IMR-90 (cell line): ENCODE results near the gene TSPEAR. TPM values are rescaled to one million over a fixed set of nuclear protein-coding genes. Genes with fewer than 3 reads are reported as not detected.

Source experiments
- ATAC-seq: fragments of 200-7000 bp; cut with Tn5 transposase; 2 replicates; pipeline ENCODE4 v1.9.1; 2020; ENCODE audit warnings: low read depth, mild to moderate bottlenecking, moderate library complexity
- BruUV-seq: library from RNA; stranded (reverse); fragments of 400-500 nt; replicated peaks from 2 replicates; lab custom pipeline; 2021; lab: Mats Ljungman, UMichigan
- CTCF ChIA-PET: fragments of 300-600 bp; formaldehyde crosslinking; extraction: SDS; loops from one replicate; lab custom pipeline; 2021; ENCODE audit warnings: antibody characterized with exemption; lab: Yijun Ruan, JAX
- POLR2A ChIA-PET: fragments of 300-600 bp; sonication (Branson Sonifier 250); formaldehyde crosslinking; loops from one replicate; lab custom pipeline; 2022; ENCODE audit warnings: antibody characterized with exemption; ENCODE audit not compliant: unreplicated experiment; lab: Charles Lee
- DNase-seq: peaks from one replicate; pipeline ENCODE4 v3.0.0; 2013
- H2AFZ ChIP-seq: replicated peaks from 2 replicates; pipeline ENCODE3; 2013; ENCODE audit warnings: low read length, mild to moderate bottlenecking; ENCODE audit not compliant: poor library complexity
- H2AK5ac ChIP-seq: 2 replicates; pipeline ENCODE4 v1.6.1; 2013; ENCODE audit warnings: low read depth, low read length, inconsistent platforms
- H2AK9ac ChIP-seq: replicated peaks from 2 replicates; pipeline ENCODE3; 2013; ENCODE audit warnings: mild to moderate bottlenecking, low read depth, low read length, moderate library complexity; ENCODE audit not compliant: poor library complexity
- H2BK120ac ChIP-seq: 2 replicates; pipeline ENCODE4 v1.6.1; 2013; ENCODE audit warnings: low read depth, low read length, inconsistent platforms
- H2BK15ac ChIP-seq: 3 replicates; pipeline ENCODE4 v1.6.1; 2013; ENCODE audit warnings: low read depth, low read length, inconsistent platforms
- H2BK20ac ChIP-seq: 2 replicates; pipeline ENCODE4 v1.6.1; 2013; ENCODE audit warnings: low read depth, mild to moderate bottlenecking, inconsistent platforms, low read length, moderate library complexity
- H2BK5ac ChIP-seq: 2 replicates; pipeline ENCODE4 v1.6.1; 2013; ENCODE audit warnings: mild to moderate bottlenecking, low read depth, low read length, inconsistent platforms; ENCODE audit not compliant: poor library complexity, severe bottlenecking
- H3K14ac ChIP-seq: replicated peaks from 2 replicates; pipeline ENCODE4 v1.6.1; 2013; ENCODE audit warnings: low read depth, low read length, inconsistent platforms
- H3K18ac ChIP-seq: 2 replicates; pipeline ENCODE4 v1.6.1; 2013; ENCODE audit warnings: low read depth, low read length, control low read depth
- H3K23ac ChIP-seq: 2 replicates; pipeline ENCODE4 v1.6.1; 2013; ENCODE audit warnings: low read depth, low read length, inconsistent platforms
- H3K27ac ChIP-seq: 2 replicates; pipeline ENCODE4 v1.5.1; 2013; ENCODE audit warnings: mild to moderate bottlenecking, control low read depth, low read length; ENCODE audit not compliant: insufficient read depth
- H3K27me3 ChIP-seq: 2 replicates; pipeline ENCODE4 v1.6.1; 2013; ENCODE audit warnings: low read length; ENCODE audit not compliant: control insufficient read depth, insufficient read depth
- H3K36me3 ChIP-seq: 2 replicates; pipeline ENCODE4 v1.6.1; 2013; ENCODE audit warnings: low read length, mixed read lengths; ENCODE audit not compliant: control insufficient read depth, insufficient read depth
- H3K4ac ChIP-seq: 2 replicates; pipeline ENCODE4 v1.6.1; 2013; ENCODE audit warnings: low read depth, low read length, inconsistent platforms
- H3K4me1 ChIP-seq: 2 replicates; pipeline ENCODE4 v1.6.1; 2013; ENCODE audit warnings: low read length, mixed read lengths; ENCODE audit not compliant: control insufficient read depth, insufficient read depth
- H3K4me2 ChIP-seq: 2 replicates; pipeline ENCODE4 v1.6.1; 2013; ENCODE audit warnings: low read depth, mild to moderate bottlenecking, control low read depth, low read length, moderate library complexity
- H3K4me3 ChIP-seq: 2 replicates; pipeline ENCODE4 v1.5.1; 2013; ENCODE audit warnings: low read depth, mild to moderate bottlenecking, control low read depth, low read length, moderate library complexity; ENCODE audit not compliant: insufficient read depth
- H3K56ac ChIP-seq: 2 replicates; pipeline ENCODE4 v1.6.1; 2013; ENCODE audit warnings: low read length, inconsistent platforms; ENCODE audit not compliant: insufficient read depth; ENCODE audit errors: extremely low read depth
- H3K79me1 ChIP-seq, 2 experiments: 2 replicates each; pipeline ENCODE4 v1.6.1; 2013; ENCODE audit warnings: low read length in 2 of 2, inconsistent platforms in 1 of 2, low read depth in 1 of 2
- H3K9ac ChIP-seq: 2 replicates; pipeline ENCODE4 v1.6.1; 2013; ENCODE audit warnings: low read depth, low read length, control low read depth
- H3K9me1 ChIP-seq: 2 replicates; pipeline ENCODE4 v1.6.1; 2013; ENCODE audit warnings: low read length, inconsistent platforms; ENCODE audit not compliant: insufficient read depth
- H3K9me3 ChIP-seq: 2 replicates; pipeline ENCODE4 v1.6.1; 2013; ENCODE audit warnings: low read length; ENCODE audit not compliant: control insufficient read depth, insufficient read depth
- H4K20me1 ChIP-seq: 2 replicates; pipeline ENCODE4 v1.6.1; 2013; ENCODE audit warnings: low read length, inconsistent platforms; ENCODE audit not compliant: insufficient read depth
- H4K5ac ChIP-seq: 2 replicates; pipeline ENCODE4 v1.6.1; 2013; ENCODE audit warnings: mild to moderate bottlenecking, low read depth, low read length, control low read depth
- H4K8ac ChIP-seq, 2 experiments: 2 replicates each; pipeline ENCODE4 v1.6.1; 2013; ENCODE audit warnings: low read depth in 2 of 2, low read length in 2 of 2, control low read depth in 1 of 2, inconsistent platforms in 1 of 2
- H4K91ac ChIP-seq: 2 replicates; pipeline ENCODE4 v1.6.1; 2013; ENCODE audit warnings: low read depth, low read length, inconsistent platforms; ENCODE audit not compliant: insufficient read depth
- BHLHE40 ChIP-seq: fragments of 150-350 bp; IDR thresholded peaks from 2 replicates; pipeline ENCODE4 v1.6.1; 2016; ENCODE audit warnings: mild to moderate bottlenecking, low read depth, low read length
- CEBPB ChIP-seq: IDR thresholded peaks from 2 replicates; pipeline ENCODE4 v1.6.1; 2012; ENCODE audit warnings: low read depth, low read length, improper control_type of control experiment
- CHD1 ChIP-seq: IDR thresholded peaks from 2 replicates; pipeline ENCODE4 v1.6.1; 2012; ENCODE audit warnings: low read depth, low read length, improper control_type of control experiment
- FOS ChIP-seq: fragments of 150-350 bp; IDR thresholded peaks from 2 replicates; pipeline ENCODE4 v1.6.1; 2016; ENCODE audit warnings: low read depth, low read length
- MAFK ChIP-seq: IDR thresholded peaks from 2 replicates; pipeline ENCODE4 v1.6.1; 2012; ENCODE audit warnings: low read depth, low read length, improper control_type of control experiment
- MAZ ChIP-seq: IDR thresholded peaks from 2 replicates; pipeline ENCODE4 v1.6.1; 2012; ENCODE audit warnings: low read depth, mild to moderate bottlenecking, low read length, improper control_type of control experiment, moderate library complexity, borderline replicate concordance
- MXI1 ChIP-seq: IDR thresholded peaks from 2 replicates; pipeline ENCODE4 v1.6.1; 2012; ENCODE audit warnings: low read depth, mild to moderate bottlenecking, low read length, moderate library complexity, borderline replicate concordance
- NFE2L2 ChIP-seq: fragments of 150-350 bp; IDR thresholded peaks from 2 replicates; pipeline ENCODE4 v1.6.1; 2016; ENCODE audit warnings: low read depth, mild to moderate bottlenecking, low read length
- POLR2A ChIP-seq: IDR thresholded peaks from 2 replicates; pipeline ENCODE4 v1.6.1; 2012; ENCODE audit warnings: mild to moderate bottlenecking, low read depth, low read length
- RAD21 ChIP-seq: IDR thresholded peaks from 2 replicates; pipeline ENCODE4 v1.6.1; 2012; ENCODE audit warnings: low read length, improper control_type of control experiment
- RCOR1 ChIP-seq: IDR thresholded peaks from 2 replicates; pipeline ENCODE4 v1.6.1; 2012; ENCODE audit warnings: mild to moderate bottlenecking, low read length, improper control_type of control experiment; ENCODE audit not compliant: insufficient replicate concordance
- RFX5 ChIP-seq: IDR thresholded peaks from 2 replicates; pipeline ENCODE4 v1.8.0; 2012; ENCODE audit warnings: low read depth, mild to moderate bottlenecking, low read length, moderate library complexity
- SMC3 ChIP-seq: fragments of 150-350 bp; IDR thresholded peaks from 2 replicates; pipeline ENCODE4 v1.6.1; 2016; ENCODE audit warnings: low read depth, mild to moderate bottlenecking, antibody characterized with exemption, low read length, moderate library complexity
- WGBS, 2 experiments: methylation state at CpG; one replicate each; pipeline versions ENCODE4 v1.1.5 to v1.1.7; 2013; ENCODE audit warnings: missing lambda C conversion rate in 2 of 2; ENCODE audit not compliant: insufficient read length in 1 of 2; ENCODE audit errors: extremely low coverage in 2 of 2; 5-methylcytosine and 5-hydroxymethylcytosine counted together
- dilution Hi-C: fragments of 300-500 bp; cut with HindIII; formaldehyde crosslinking; loops from one replicate; pipeline ENCODE4 v1.14.3; 2018; ENCODE audit warnings: low sequenced_read_pairs; ENCODE audit not compliant: unreplicated experiment
- in situ Hi-C: fragments of 300-500 bp; cut with MboI; formaldehyde crosslinking; loops from 3 replicates; pipeline ENCODE4 v1.14.3; 2019; ENCODE audit warnings: low sequenced_read_pairs, inconsistent platforms, mixed read lengths
- intact Hi-C: fragments of 100-400 bp; cut with micrococcal nuclease; formaldehyde crosslinking; loops from 2 replicates; pipeline ENCODE4 v1.10.0; 2022
- polyA plus RNA-seq, 3 experiments: library from polyadenylated mRNA; depleted of rRNA; stranded (reverse); fragments of >200 nt; gene quantifications; 2 replicates each; pipeline ENCODE4 v1.2.3, GENCODE V29; 2012; ENCODE audit warnings: low replicate concordance in 1 of 3
- total RNA-seq: library from RNA; depleted of rRNA; stranded (reverse); fragments of >200 nt; gene quantifications from 2 replicates; pipeline ENCODE4 v1.2.3, GENCODE V29; 2012
- TF ChIP-seq, protein P1 (sequence below): fragments of 150-350 bp; IDR thresholded peaks from 2 replicates; pipeline ENCODE4 v1.6.1; 2017; ENCODE audit warnings: mild to moderate bottlenecking, antibody characterized with exemption, low read length, low read depth
- TF ChIP-seq, protein P2 (sequence below): fragments of 150-350 bp; IDR thresholded peaks from 2 replicates; pipeline ENCODE4 v1.6.1; 2016; ENCODE audit warnings: low read depth, mild to moderate bottlenecking, low read length, moderate library complexity, borderline replicate concordance
- TF ChIP-seq, protein P3 (sequence below): conservative IDR thresholded peaks from 2 replicates; pipeline ENCODE4 v1.5.1; 2012; ENCODE audit warnings: mild to moderate bottlenecking, low read depth, low read length, improper control_type of control experiment

The TSPEAR gene
- total and polyA plus RNA-seq, 2 of the 4 experiments (the other 2 are of a cell fraction): not detected

DNA sequence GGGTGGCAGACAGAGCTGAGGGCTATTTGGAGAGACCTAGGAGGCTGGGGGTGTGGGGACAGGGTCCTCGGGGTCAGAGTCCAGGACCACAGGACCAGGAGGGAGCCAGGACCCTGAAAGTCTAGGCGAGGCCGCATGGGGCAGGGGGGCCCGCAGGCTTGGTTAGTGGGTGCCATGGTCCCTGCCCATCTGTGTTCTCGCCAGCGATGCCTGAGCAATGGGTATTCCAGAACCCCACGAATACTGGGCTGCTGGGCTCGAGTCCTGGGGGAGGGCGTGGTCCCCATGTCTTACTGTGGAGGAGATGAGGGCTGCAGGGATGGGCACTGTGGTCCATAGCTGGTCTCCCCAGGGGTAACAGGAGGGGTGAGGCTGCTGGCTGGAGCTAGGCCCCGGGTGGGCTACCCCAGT lies 121.1 kb downstream of the TSPEAR start:
- H3K14ac ChIP-seq: no peak overlapping the region
- H2BK120ac ChIP-seq: no peak overlapping the region
- ATAC-seq (no peak), DNase-seq (no peak)
- no peaks in the 10 kb centered on the region for H3K9me1 ChIP-seq
- H3K9me3 ChIP-seq: no peaks in the 10 kb centered on the region; the same call in 1 of the 2 replicates
- no peaks in the 10 kb centered on the region for H3K36me3 ChIP-seq
- H2BK5ac ChIP-seq: no peak overlapping the region
- in situ Hi-C loops (no loop called here), dilution Hi-C loops (no loop called here), intact Hi-C loops (no loop called here)
- no TSS peak for BruUV-seq
- H2BK15ac ChIP-seq: no peak overlapping the region
- no peak for TF ChIP-seq RAD21
- no peak for TF ChIP-seq MAFK
- TF ChIP-seq CHD1: no peak
- no peak for TF ChIP-seq NFE2L2
- TF ChIP-seq POLR2A: no peak
- TF ChIP-seq, protein P1, sequence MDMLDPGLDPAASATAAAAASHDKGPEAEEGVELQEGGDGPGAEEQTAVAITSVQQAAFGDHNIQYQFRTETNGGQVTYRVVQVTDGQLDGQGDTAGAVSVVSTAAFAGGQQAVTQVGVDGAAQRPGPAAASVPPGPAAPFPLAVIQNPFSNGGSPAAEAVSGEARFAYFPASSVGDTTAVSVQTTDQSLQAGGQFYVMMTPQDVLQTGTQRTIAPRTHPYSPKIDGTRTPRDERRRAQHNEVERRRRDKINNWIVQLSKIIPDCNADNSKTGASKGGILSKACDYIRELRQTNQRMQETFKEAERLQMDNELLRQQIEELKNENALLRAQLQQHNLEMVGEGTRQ: no peak
- TF ChIP-seq CEBPB: no peak
- TF ChIP-seq, protein P2, sequence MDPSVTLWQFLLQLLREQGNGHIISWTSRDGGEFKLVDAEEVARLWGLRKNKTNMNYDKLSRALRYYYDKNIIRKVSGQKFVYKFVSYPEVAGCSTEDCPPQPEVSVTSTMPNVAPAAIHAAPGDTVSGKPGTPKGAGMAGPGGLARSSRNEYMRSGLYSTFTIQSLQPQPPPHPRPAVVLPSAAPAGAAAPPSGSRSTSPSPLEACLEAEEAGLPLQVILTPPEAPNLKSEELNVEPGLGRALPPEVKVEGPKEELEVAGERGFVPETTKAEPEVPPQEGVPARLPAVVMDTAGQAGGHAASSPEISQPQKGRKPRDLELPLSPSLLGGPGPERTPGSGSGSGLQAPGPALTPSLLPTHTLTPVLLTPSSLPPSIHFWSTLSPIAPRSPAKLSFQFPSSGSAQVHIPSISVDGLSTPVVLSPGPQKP: no peak
- no peak for TF ChIP-seq FOS
- TF ChIP-seq MXI1: no peak
- TF ChIP-seq SMC3: no peak
- TF ChIP-seq RCOR1: no peak
- no peak for TF ChIP-seq BHLHE40
- TF ChIP-seq, protein P3, sequence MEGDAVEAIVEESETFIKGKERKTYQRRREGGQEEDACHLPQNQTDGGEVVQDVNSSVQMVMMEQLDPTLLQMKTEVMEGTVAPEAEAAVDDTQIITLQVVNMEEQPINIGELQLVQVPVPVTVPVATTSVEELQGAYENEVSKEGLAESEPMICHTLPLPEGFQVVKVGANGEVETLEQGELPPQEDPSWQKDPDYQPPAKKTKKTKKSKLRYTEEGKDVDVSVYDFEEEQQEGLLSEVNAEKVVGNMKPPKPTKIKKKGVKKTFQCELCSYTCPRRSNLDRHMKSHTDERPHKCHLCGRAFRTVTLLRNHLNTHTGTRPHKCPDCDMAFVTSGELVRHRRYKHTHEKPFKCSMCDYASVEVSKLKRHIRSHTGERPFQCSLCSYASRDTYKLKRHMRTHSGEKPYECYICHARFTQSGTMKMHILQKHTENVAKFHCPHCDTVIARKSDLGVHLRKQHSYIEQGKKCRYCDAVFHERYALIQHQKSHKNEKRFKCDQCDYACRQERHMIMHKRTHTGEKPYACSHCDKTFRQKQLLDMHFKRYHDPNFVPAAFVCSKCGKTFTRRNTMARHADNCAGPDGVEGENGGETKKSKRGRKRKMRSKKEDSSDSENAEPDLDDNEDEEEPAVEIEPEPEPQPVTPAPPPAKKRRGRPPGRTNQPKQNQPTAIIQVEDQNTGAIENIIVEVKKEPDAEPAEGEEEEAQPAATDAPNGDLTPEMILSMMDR: no peak
- TF ChIP-seq RFX5: no peak
- TF ChIP-seq MAZ: no peak
- H4K8ac ChIP-seq: no peak overlapping the region
- no peak overlapping the region for H3K4me2 ChIP-seq
- WGBS, 2 experiments: no CpG with 5 or more reads among the region's 10 CpGs
- H2AK9ac ChIP-seq: no peak overlapping the region
- no peaks in the 10 kb centered on the region for H4K20me1 ChIP-seq
- H3K27me3 ChIP-seq: peaks cover 4% of the 10 kb centered on the region; the same call in 1 of the 2 replicates
- no peak overlapping the region for H3K18ac ChIP-seq
- no peak overlapping the region for H2BK20ac ChIP-seq
- no peaks in the 10 kb centered on the region for H3K4me1 ChIP-seq
- no peak overlapping the region for H4K91ac ChIP-seq
- H3K9ac ChIP-seq: no peak overlapping the region
- H2AK5ac ChIP-seq: no peak overlapping the region
- no peak overlapping the region for H2AFZ ChIP-seq
- no peak overlapping the region for H3K23ac ChIP-seq
- CTCF ChIA-PET: no interaction called here
- H3K79me1 ChIP-seq: no peaks in the 10 kb centered on the region
- H3K56ac ChIP-seq: no peak overlapping the region
- no peak overlapping the region for H3K4me3 ChIP-seq
- no peak overlapping the region for H3K27ac ChIP-seq
- POLR2A ChIA-PET: no interaction called here
- H4K5ac ChIP-seq: no peak overlapping the region
- H3K4ac ChIP-seq: no peak overlapping the region
